K562 (cell line): ENCODE results near the gene RBM28. TPM values are rescaled to one million over a fixed set of nuclear protein-coding genes. Genes with fewer than 3 reads are reported as not detected.

Source experiments
- BCOR ChIP-seq: fragments of 450-650 bp; IDR thresholded peaks from 2 replicates; pipeline ENCODE4 v1.6.1; 2016
- ETV5 ChIP-seq: sonication (generic); formaldehyde crosslinking; IDR thresholded peaks from 2 replicates; pipeline ENCODE4 v1.4.0; 2020; ENCODE audit warnings: low read depth, mild to moderate bottlenecking, missing genetic modification reagents
- HCFC1 ChIP-seq: IDR thresholded peaks from 2 replicates; pipeline ENCODE4 v1.6.1; 2012; ENCODE audit warnings: low read depth, low read length, improper control_type of control experiment
- HDAC8 ChIP-seq: fragments of 450-650 bp; IDR thresholded peaks from 2 replicates; pipeline ENCODE4 v1.6.1; 2016; ENCODE audit warnings: mild to moderate bottlenecking, missing genetic modification characterization, moderate library complexity, missing compliant biosample characterization
- HMGXB4 ChIP-seq: sonication (generic); formaldehyde crosslinking; IDR thresholded peaks from 2 replicates; pipeline ENCODE4 v1.8.1; 2023; ENCODE audit warnings: mild to moderate bottlenecking, missing genetic modification reagents
- HOXB6 ChIP-seq: fragments of 250-450 bp; sonication (Bioruptor Pico); IDR thresholded peaks from 2 replicates; pipeline ENCODE4 v1.5.1; 2022; ENCODE audit warnings: mild to moderate bottlenecking, borderline replicate concordance
- KLF10 ChIP-seq: fragments of 250-450 bp; sonication (Bioruptor Pico); IDR thresholded peaks from 2 replicates; pipeline ENCODE4 v1.6.1; 2021; ENCODE audit warnings: matching md5 sums
- LCOR ChIP-seq: sonication (generic); formaldehyde crosslinking; IDR thresholded peaks from 2 replicates; pipeline ENCODE4 v1.8.0; 2022; ENCODE audit warnings: mild to moderate bottlenecking, missing genetic modification reagents
- MECOM ChIP-seq: fragments of 250-450 bp; sonication (Bioruptor Pico); IDR thresholded peaks from 2 replicates; pipeline ENCODE4 v1.8.0; 2022; ENCODE audit warnings: inconsistent platforms
- MTA2 ChIP-seq: fragments of 450-650 bp; IDR thresholded peaks from 2 replicates; pipeline ENCODE4 v1.6.1; 2016; ENCODE audit warnings: low read depth
- NCOA6 ChIP-seq: fragments of 450-650 bp; IDR thresholded peaks from 2 replicates; pipeline ENCODE4 v1.6.1; 2017; ENCODE audit warnings: mild to moderate bottlenecking
- POLR2A ChIP-seq: fragments of 450-650 bp; conservative IDR thresholded peaks from 2 replicates; pipeline ENCODE4 v1.6.1; 2016
- SMARCA4 ChIP-seq: fragments of 450-650 bp; IDR thresholded peaks from 2 replicates; pipeline ENCODE4 v1.6.1; 2016
- TAF7 ChIP-seq: fragments of 450-650 bp; IDR thresholded peaks from 2 replicates; pipeline ENCODE4 v1.6.1; 2016; ENCODE audit warnings: missing genetic modification characterization, missing compliant biosample characterization
- THAP12 ChIP-seq: fragments of 250-450 bp; sonication (Bioruptor Pico); IDR thresholded peaks from 2 replicates; pipeline ENCODE4 v1.9.0; 2021; ENCODE audit warnings: mild to moderate bottlenecking, inconsistent platforms
- TRIM24 ChIP-seq, 2 experiments: fragments of 450-650 bp; IDR thresholded peaks; 2 replicates each; pipeline ENCODE4 v1.6.1; 2016
- ZNF146 ChIP-seq: IDR thresholded peaks from one replicate; pipeline ENCODE4 v1.6.1; 2018; ENCODE audit warnings: missing compliant biosample characterization; ENCODE audit not compliant: unreplicated experiment
- ZNF766 ChIP-seq: fragments of 200-800 bp; sonication (Bioruptor generic); conservative IDR thresholded peaks from 2 replicates; pipeline ENCODE4 v1.6.1; 2016; ENCODE audit warnings: missing genetic modification characterization, missing compliant biosample characterization
- ZNF780A ChIP-seq: fragments of 250-450 bp; sonication (Bioruptor Pico); IDR thresholded peaks from 2 replicates; pipeline ENCODE4 v1.5.0; 2021; ENCODE audit warnings: mild to moderate bottlenecking
- ZSCAN32 ChIP-seq: fragments of 450-650 bp; formaldehyde crosslinking; IDR thresholded peaks from 2 replicates; pipeline ENCODE4 v1.4.0; 2020; ENCODE audit warnings: mild to moderate bottlenecking, moderate library complexity
- polyA plus RNA-seq, 8 experiments: library from polyadenylated mRNA; depleted of rRNA in 4 of 8; stranded (reverse) in 5 of 8; unstranded in 3 of 8; fragments of >200 nt; fragmentation: Nextera tagmentation in 2 of 8; fragmentation: Illumina TruSeq in 1 of 8; extraction: Ambion mirVana in 2 of 8; extraction: Trizol in 1 of 8; gene quantifications; 2 replicates each; pipeline versions ENCODE4 v1.2.1 to v1.2.3, GENCODE V29; 2011 to 2014; ENCODE audit warnings: inconsistent platforms in 1 of 8, missing spikeins in 1 of 8
- total RNA-seq, 7 experiments: library from RNA; depleted of rRNA in 6 of 7; stranded (reverse); fragments of >200 nt in 6 of 7; fragmentation: Illumina TruSeq in 2 of 7; extraction: Trizol in 2 of 7; gene quantifications; 2 replicates each; pipeline versions ENCODE4 v1.2.1 to v1.2.3, GENCODE V29; 2011 to 2021; ENCODE audit warnings: low replicate concordance in 1 of 7
- TF ChIP-seq, protein P1 (sequence below): sonication (generic); formaldehyde crosslinking; IDR thresholded peaks from 2 replicates; pipeline ENCODE4 v1.8.0; 2022; ENCODE audit warnings: missing genetic modification reagents, mild to moderate bottlenecking, moderate library complexity, borderline replicate concordance
- TF ChIP-seq, protein P2 (sequence below): fragments of 450-650 bp; IDR thresholded peaks from 2 replicates; pipeline ENCODE4 v1.7.1; 2018; ENCODE audit warnings: mild to moderate bottlenecking, low read depth; ENCODE audit not compliant: partially characterized antibody

Gene RBM28
- total and polyA plus RNA-seq, 9 of the 15 experiments (the other 6 are each of a cell fraction or from before 2014, with no cell fraction given) = 65.8 to 213 (median 138) TPM

GRCh38 chr7:128266883-128267594, 76.7 kb downstream of the RBM28 start (continued):
- 0 out of 2 replicates have a peak, but pooled peaks have one; percentile 22 for TF ChIP-seq THAP12
- no peak for TF ChIP-seq HDAC8 (tag)
- peak; percentile 36 to 85; a peak in 2 of 4 replicates for TF ChIP-seq TRIM24 (IDR thresholded peaks at IDR 0.05)
- TF ChIP-seq, protein P1, sequence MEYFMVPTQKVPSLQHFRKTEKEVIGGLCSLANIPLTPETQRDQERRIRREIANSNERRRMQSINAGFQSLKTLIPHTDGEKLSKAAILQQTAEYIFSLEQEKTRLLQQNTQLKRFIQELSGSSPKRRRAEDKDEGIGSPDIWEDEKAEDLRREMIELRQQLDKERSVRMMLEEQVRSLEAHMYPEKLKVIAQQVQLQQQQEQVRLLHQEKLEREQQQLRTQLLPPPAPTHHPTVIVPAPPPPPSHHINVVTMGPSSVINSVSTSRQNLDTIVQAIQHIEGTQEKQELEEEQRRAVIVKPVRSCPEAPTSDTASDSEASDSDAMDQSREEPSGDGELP = peak; percentile 74; the same call in 1 of the 2 replicates
- TF ChIP-seq BCOR = no peak; the same call in 1 of the 2 replicates
- TF ChIP-seq HCFC1 = 0 out of 2 replicates have a peak, but pooled peaks have one; percentile 34
- peak; percentile 80 for TF ChIP-seq SMARCA4
- TF ChIP-seq MECOM (CRISPR knock-in tag) = peak; percentile 76
- no peak for TF ChIP-seq ETV5
- peak; percentile 65; the same call in 1 of the 2 replicates for TF ChIP-seq LCOR
- peak; percentile 91 for TF ChIP-seq ZSCAN32
- no peak for TF ChIP-seq POLR2A
- no peak for TF ChIP-seq ZNF146 (CRISPR knock-in tag)
- peak; percentile 68; the same call in 1 of the 2 replicates for TF ChIP-seq TAF7 (tag)
- TF ChIP-seq KLF10 = 0 out of 2 replicates have a peak, but pooled peaks have one; percentile 19
- no peak for TF ChIP-seq NCOA6
- TF ChIP-seq, protein P2, sequence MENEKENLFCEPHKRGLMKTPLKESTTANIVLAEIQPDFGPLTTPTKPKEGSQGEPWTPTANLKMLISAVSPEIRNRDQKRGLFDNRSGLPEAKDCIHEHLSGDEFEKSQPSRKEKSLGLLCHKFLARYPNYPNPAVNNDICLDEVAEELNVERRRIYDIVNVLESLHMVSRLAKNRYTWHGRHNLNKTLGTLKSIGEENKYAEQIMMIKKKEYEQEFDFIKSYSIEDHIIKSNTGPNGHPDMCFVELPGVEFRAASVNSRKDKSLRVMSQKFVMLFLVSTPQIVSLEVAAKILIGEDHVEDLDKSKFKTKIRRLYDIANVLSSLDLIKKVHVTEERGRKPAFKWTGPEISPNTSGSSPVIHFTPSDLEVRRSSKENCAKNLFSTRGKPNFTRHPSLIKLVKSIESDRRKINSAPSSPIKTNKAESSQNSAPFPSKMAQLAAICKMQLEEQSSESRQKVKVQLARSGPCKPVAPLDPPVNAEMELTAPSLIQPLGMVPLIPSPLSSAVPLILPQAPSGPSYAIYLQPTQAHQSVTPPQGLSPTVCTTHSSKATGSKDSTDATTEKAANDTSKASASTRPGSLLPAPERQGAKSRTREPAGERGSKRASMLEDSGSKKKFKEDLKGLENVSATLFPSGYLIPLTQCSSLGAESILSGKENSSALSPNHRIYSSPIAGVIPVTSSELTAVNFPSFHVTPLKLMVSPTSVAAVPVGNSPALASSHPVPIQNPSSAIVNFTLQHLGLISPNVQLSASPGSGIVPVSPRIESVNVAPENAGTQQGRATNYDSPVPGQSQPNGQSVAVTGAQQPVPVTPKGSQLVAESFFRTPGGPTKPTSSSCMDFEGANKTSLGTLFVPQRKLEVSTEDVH = peak; percentile 17
- TF ChIP-seq ZNF766 = peak; percentile 78; the same call in 1 of the 2 replicates
- TF ChIP-seq HMGXB4 (CRISPR knock-in tag) = 0 out of 2 replicates have a peak, but pooled peaks have one; percentile 43
- TF ChIP-seq MTA2 = no peak
- no peak for TF ChIP-seq ZNF780A
- peak; percentile 73; the same call in 1 of the 2 replicates for TF ChIP-seq HOXB6 (CRISPR knock-in tag)
